Fibroblast of gingiva (primary cell): Measurements from ENCODE around the gene CDK5RAP1.
A peak's percentile ranks its signal among the peaks of the same experiment; 100 is the strongest.
"Not testable (repeated sequence)": the region's sequence is repeated elsewhere in the genome, so short reads cannot be mapped to it uniquely, and the experiment has no call there.

Source experiments
- DNase-seq: peaks from one replicate; pipeline ENCODE4 v3.0.0-alpha.2; 2011; ENCODE audit warnings: low read depth

CDK5RAP1 gene

GRCh38 chr20:33401184-33401920 is at the start of gene CDK5RAP1:
Gene CDK5RAP1 (minus strand): TSS chr20:33401519. CDS start chr20:33397064, 4,455 bp downstream.
- peak; percentile 91 for DNase-seq

GRCh38 chr20:33450867-33451266 is 49.5 kb upstream of the CDK5RAP1 start:
- DNase-seq = no peak

GRCh38 chr20:33445881-33446625 is 44.7 kb upstream of the CDK5RAP1 start:
- DNase-seq = no peak

GRCh38 chr20:33444797-33445560 is 43.7 kb upstream of the CDK5RAP1 start:
- no peak for DNase-seq

- DNase-seq = peak; percentile 79
These were observed 42.4 kb upstream of the CDK5RAP1 start, which contains the start of gene SNTA1 for GRCh38 chr20:33443512-33444239. Gene SNTA1 (minus strand): TSS chr20:33443763. CDS start chr20:33443620, 143 bp downstream.

GRCh38 chr20:33443006-33443511 is 41.7 kb upstream of the CDK5RAP1 start:
- DNase-seq = no peak

GRCh38 chr20:33442136-33443005 is 41.1 kb upstream of the CDK5RAP1 start:
- DNase-seq = no peak

- DNase-seq = no peak
These were observed 40.0 kb upstream of the CDK5RAP1 start for GRCh38 chr20:33441142-33441955.

GRCh38 chr20:33440562-33440961 is 39.2 kb upstream of the CDK5RAP1 start:
- not testable (repeated sequence) for DNase-seq

- no peak for DNase-seq
These were observed 37.2 kb upstream of the CDK5RAP1 start for GRCh38 chr20:33438481-33438880.

- DNase-seq = peak; percentile 32
These were observed 36.0 kb upstream of the CDK5RAP1 start for GRCh38 chr20:33437141-33437911.

GRCh38 chr20:33434434-33434833 is 33.1 kb upstream of the CDK5RAP1 start:
- peak; percentile 37 for DNase-seq

- peak; percentile 76 for DNase-seq
These were observed 32.3 kb upstream of the CDK5RAP1 start for GRCh38 chr20:33433465-33434234.

- peak; percentile 32 for DNase-seq
These were observed 30.6 kb upstream of the CDK5RAP1 start for GRCh38 chr20:33431797-33432381.

- DNase-seq = not testable (repeated sequence)
These were observed 22.6 kb upstream of the CDK5RAP1 start for GRCh38 chr20:33423875-33424274.

GRCh38 chr20:33423141-33423834 is 22.0 kb upstream of the CDK5RAP1 start:
- DNase-seq = peak; percentile 92
